Trophoblast cell (in vitro differentiated cells and primary cell): ENCODE measurements around the gene POPDC2.

ENCODE experiments used
- DNase-seq, 2 donors: peaks; one replicate each; pipeline ENCODE4 v3.0.0-alpha.2; 2016
- H2AFZ ChIP-seq: 2 replicates; pipeline ENCODE4 v1.6.1; 2013; ENCODE audit warnings: low read length, moderate library complexity, mild to moderate bottlenecking; ENCODE audit not compliant: insufficient read depth, poor library complexity
- H2AK5ac ChIP-seq: 2 replicates; pipeline ENCODE4 v1.6.1; 2013; ENCODE audit warnings: mild to moderate bottlenecking, low read length
- H2BK120ac ChIP-seq: 2 replicates; pipeline ENCODE4 v1.6.1; 2013; ENCODE audit warnings: low read length, mild to moderate bottlenecking, moderate library complexity; ENCODE audit not compliant: insufficient read depth, poor library complexity
- H2BK12ac ChIP-seq: 2 replicates; pipeline ENCODE4 v1.6.1; 2013; ENCODE audit warnings: mild to moderate bottlenecking, low read length, moderate library complexity
- H2BK5ac ChIP-seq: 2 replicates; pipeline ENCODE4 v1.6.1; 2013; ENCODE audit warnings: low read length, low read depth, moderate library complexity, mild to moderate bottlenecking; ENCODE audit not compliant: poor library complexity
- H3K14ac ChIP-seq: 2 replicates; pipeline ENCODE4 v1.6.1; 2013; ENCODE audit warnings: mild to moderate bottlenecking, low read length
- H3K18ac ChIP-seq: 2 replicates; pipeline ENCODE4 v1.6.1; 2013; ENCODE audit warnings: mild to moderate bottlenecking, low read length
- H3K23ac ChIP-seq: 2 replicates; pipeline ENCODE4 v1.6.1; 2013; ENCODE audit warnings: low read length
- H3K27ac ChIP-seq: 2 replicates; pipeline ENCODE4 v1.5.1; 2013; ENCODE audit warnings: low read depth, mild to moderate bottlenecking, inconsistent platforms, low read length, moderate library complexity
- H3K27me3 ChIP-seq: 2 replicates; pipeline ENCODE4 v1.6.1; 2013; ENCODE audit warnings: inconsistent platforms, mild to moderate bottlenecking, low read length, moderate library complexity; ENCODE audit not compliant: insufficient read depth
- H3K36me3 ChIP-seq, 2 experiments: 1 replicate in 1 of 2; 2 replicates in 1 of 2; pipeline ENCODE4 v1.6.1; 2013; ENCODE audit warnings: low read length in 2 of 2, mild to moderate bottlenecking in 2 of 2, moderate library complexity in 1 of 2; ENCODE audit not compliant: insufficient read depth in 2 of 2, control insufficient read depth in 1 of 2
- H3K4ac ChIP-seq: 2 replicates; pipeline ENCODE4 v1.6.1; 2013; ENCODE audit warnings: low read depth, mild to moderate bottlenecking, low read length, moderate library complexity
- H3K4me1 ChIP-seq, 2 experiments: 1 replicate in 1 of 2; 2 replicates in 1 of 2; pipeline ENCODE4 v1.6.1; 2013; ENCODE audit warnings: low read length in 2 of 2, mild to moderate bottlenecking in 2 of 2, moderate library complexity in 1 of 2; ENCODE audit not compliant: insufficient read depth in 2 of 2, control insufficient read depth in 1 of 2
- H3K4me2 ChIP-seq: 2 replicates; pipeline ENCODE4 v1.6.1; 2013; ENCODE audit warnings: inconsistent platforms, mild to moderate bottlenecking, low read length, moderate library complexity
- H3K4me3 ChIP-seq: 2 replicates; pipeline ENCODE4 v1.5.1; 2013; ENCODE audit warnings: mild to moderate bottlenecking, low read depth, low read length, inconsistent platforms
- H3K79me1 ChIP-seq: one replicate; pipeline ENCODE4 v1.6.1; 2013; ENCODE audit warnings: low read length
- H3K79me2 ChIP-seq: 2 replicates; pipeline ENCODE4 v1.6.1; 2013; ENCODE audit warnings: low read length, mild to moderate bottlenecking; ENCODE audit not compliant: control insufficient read depth, insufficient read depth, poor library complexity
- H3K9ac ChIP-seq: 2 replicates; pipeline ENCODE4 v1.6.1; 2013; ENCODE audit warnings: mild to moderate bottlenecking, low read length
- H3K9me3 ChIP-seq: 2 replicates; pipeline ENCODE4 v1.6.1; 2013; ENCODE audit warnings: low read depth, mild to moderate bottlenecking, control low read depth, inconsistent platforms, low read length; ENCODE audit not compliant: insufficient read depth
- H4K12ac ChIP-seq: 2 replicates; pipeline ENCODE4 v1.6.1; 2013; ENCODE audit warnings: low read depth, mild to moderate bottlenecking, low read length, moderate library complexity
- H4K8ac ChIP-seq: 2 replicates; pipeline ENCODE4 v1.6.1; 2013; ENCODE audit warnings: low read depth, mild to moderate bottlenecking, low read length, moderate library complexity
- H4K91ac ChIP-seq: one replicate; pipeline ENCODE4 v1.6.1; 2013; ENCODE audit warnings: low read depth, mild to moderate bottlenecking, low read length, moderate library complexity
- WGBS: extraction: QIAGEN DNeasy Blood & Tissue Kit; methylation state at CpG from one replicate; pipeline ENCODE4 v1.1.7; 2013; ENCODE audit warnings: missing lambda C conversion rate; ENCODE audit not compliant: insufficient read length, insufficient coverage; ENCODE audit errors: extremely low coverage; 5-methylcytosine and 5-hydroxymethylcytosine counted together

Gene POPDC2

DNA sequence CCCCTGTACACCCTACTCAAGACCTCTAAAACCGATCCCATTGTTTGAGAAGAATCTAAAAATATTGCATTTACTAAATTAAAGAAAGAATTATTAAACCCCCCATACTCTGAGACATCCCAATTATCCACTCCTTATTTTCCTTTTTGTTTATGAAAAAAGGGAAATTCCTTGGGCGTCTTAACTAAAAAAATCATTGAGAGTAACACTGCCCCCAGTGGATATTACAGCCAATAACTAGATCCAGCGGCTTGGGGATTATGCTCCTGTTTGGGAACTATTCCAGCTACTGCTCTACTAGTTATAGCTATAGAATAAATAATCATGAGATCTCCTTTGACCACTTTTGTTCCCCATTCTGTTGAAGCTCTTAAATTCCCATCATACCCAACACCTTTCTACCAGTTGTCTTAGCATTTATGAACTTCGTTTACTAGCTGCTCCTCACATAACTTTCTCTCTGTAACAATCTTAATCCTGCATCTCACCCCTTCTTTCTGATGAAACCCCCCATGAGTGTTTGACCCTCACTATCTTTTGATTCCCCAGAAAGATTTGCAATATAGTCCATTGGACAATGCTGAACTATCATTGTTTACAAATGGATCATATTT is 29.8 kb upstream of the POPDC2 start:
- H2AFZ ChIP-seq, result no peak overlapping the region
- H4K12ac ChIP-seq, result no peak overlapping the region
- H3K27ac ChIP-seq, result no peak overlapping the region
- H3K18ac ChIP-seq, result no peak overlapping the region
- H3K4me3 ChIP-seq, result no peak overlapping the region
- no peaks in the 10 kb centered on the region for H3K79me1 ChIP-seq
- no peaks in the 10 kb centered on the region for H3K79me2 ChIP-seq
- H3K27me3 ChIP-seq, result no peaks in the 10 kb centered on the region
- peaks cover 2% of the 10 kb centered on the region for H3K9me3 ChIP-seq
- H4K91ac ChIP-seq, result no peak overlapping the region
- no CpG with 5 or more reads among the region's 4 CpGs for WGBS
- no peak overlapping the region for H2BK12ac ChIP-seq
- H3K4me1 ChIP-seq, result no peaks in the 10 kb centered on the region
- H3K14ac ChIP-seq, result no peak overlapping the region
- H4K8ac ChIP-seq, result no peak overlapping the region
- no peak overlapping the region for H2AK5ac ChIP-seq
- no peaks in the 10 kb centered on the region for H3K36me3 ChIP-seq
- H3K4ac ChIP-seq, result no peak overlapping the region
- no peak overlapping the region for H3K23ac ChIP-seq
- peak; percentile 6 to 62 for DNase-seq
- no peak overlapping the region for H3K9ac ChIP-seq
- no peak overlapping the region for H2BK120ac ChIP-seq
- H3K4me2 ChIP-seq, result no peak overlapping the region
- H2BK5ac ChIP-seq, result no peak overlapping the region

DNA sequence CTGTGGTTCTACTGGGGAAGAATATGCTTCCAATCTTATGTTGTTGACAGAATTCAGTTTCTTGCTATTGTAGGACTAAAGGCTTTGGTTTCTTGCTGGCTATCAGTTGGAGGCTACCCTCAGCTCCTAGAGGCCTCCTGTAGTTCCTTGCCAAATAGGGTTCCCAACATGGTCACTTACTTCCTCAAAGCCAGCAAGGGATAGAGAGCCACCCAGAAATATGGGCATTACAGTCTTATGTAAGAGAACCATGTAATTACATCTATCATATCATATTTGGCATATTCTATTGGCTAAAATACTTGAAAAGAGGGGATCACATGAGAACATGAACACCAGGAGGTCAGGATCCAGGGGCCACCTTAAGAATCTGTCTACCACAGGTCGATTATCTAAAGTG is 23.0 kb upstream of the POPDC2 start:
- Histone ChIP-seq H3K9ac (no peak overlapping the region), H3K4me3 (no peak overlapping the region), H3K9me3 (peaks cover 2% of the 10 kb centered on the region), H4K12ac (no peak overlapping the region), H3K23ac (no peak overlapping the region), H4K8ac (no peak overlapping the region), H2BK12ac (no peak overlapping the region), H2AFZ (no peak overlapping the region), H3K18ac (no peak overlapping the region), H3K4me2 (no peak overlapping the region), H3K14ac (no peak overlapping the region), H3K79me1 (peaks cover 4% of the 10 kb centered on the region), H3K4ac (no peak overlapping the region), H2BK120ac (no peak overlapping the region), H3K27me3 (no peaks in the 10 kb centered on the region), H3K36me3 (no peaks in the 10 kb centered on the region), H3K27ac (no peak overlapping the region), H2AK5ac (no peak overlapping the region), H3K4me1 (peaks cover 2 to 4% of the 10 kb centered on the region in 2 experiments), H4K91ac (no peak overlapping the region), H2BK5ac (no peak overlapping the region), H3K79me2 (no peaks in the 10 kb centered on the region)
- DNase-seq, result no peak
- no CpG with 5 or more reads among the region's 1 CpG for WGBS

DNA sequence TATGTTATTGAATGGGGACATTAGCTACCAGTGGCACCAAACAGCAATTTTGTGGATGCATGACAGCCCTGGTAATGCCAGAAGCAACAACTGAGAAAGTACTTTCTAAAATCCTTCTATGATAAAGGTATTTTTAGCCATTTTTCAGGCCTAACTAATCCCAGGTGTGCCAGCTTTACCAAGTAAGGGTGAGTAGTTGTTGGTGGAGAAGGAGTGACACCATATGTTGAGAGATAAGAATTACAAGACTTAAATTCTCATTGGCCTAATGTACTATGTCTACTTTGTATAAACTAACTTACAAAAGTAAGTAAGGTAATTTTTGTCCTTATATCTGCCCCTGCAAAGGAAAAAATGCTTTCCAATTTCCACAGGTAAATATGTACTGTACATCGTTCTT is 20.9 kb upstream of the POPDC2 start:
- Histone ChIP-seq H3K23ac (no peak overlapping the region), H2BK12ac (no peak overlapping the region), H4K12ac (no peak overlapping the region)

DNA sequence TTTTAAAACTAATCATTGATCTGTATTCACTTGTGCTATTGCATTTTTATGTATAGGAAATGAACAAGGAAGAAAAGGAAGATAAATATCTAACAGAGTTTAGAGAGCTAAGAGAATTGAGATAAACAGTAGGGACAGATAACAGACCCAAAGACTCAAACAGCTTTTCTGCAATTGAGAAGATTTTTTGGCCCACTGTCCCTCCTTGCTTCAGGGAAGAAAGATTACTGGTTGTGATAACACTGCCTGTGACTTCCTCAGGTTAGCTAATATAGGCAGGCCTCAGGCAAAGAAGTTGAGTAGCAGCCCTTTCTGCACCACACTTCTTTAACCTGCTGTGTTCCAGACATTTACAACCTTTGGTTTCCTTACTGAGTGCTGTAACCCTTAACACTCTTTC is 19.5 kb upstream of the POPDC2 start:
- no peak overlapping the region for H2BK5ac ChIP-seq
- H3K79me2 ChIP-seq, result peaks cover 4% of the 10 kb centered on the region
- no peak overlapping the region for H3K4me3 ChIP-seq
- H3K4me2 ChIP-seq, result no peak overlapping the region
- H3K27ac ChIP-seq, result peak overlapping the region; percentile 83
- H3K36me3 ChIP-seq, result no peaks in the 10 kb centered on the region
- no peak overlapping the region for H3K9ac ChIP-seq
- no peak overlapping the region for H2AK5ac ChIP-seq
- H3K79me1 ChIP-seq, result peaks cover 10% of the 10 kb centered on the region
- no peak overlapping the region for H2BK120ac ChIP-seq
- H3K4me1 ChIP-seq, result peaks cover 2 to 6% of the 10 kb centered on the region in 2 experiments
- no peak overlapping the region for H2BK12ac ChIP-seq
- peak; percentile 9 to 67 for DNase-seq
- H4K12ac ChIP-seq, result no peak overlapping the region
- H3K18ac ChIP-seq, result no peak overlapping the region
- no peak overlapping the region for H2AFZ ChIP-seq
- H3K14ac ChIP-seq, result no peak overlapping the region
- H4K8ac ChIP-seq, result no peak overlapping the region
- H3K9me3 ChIP-seq, result no peaks in the 10 kb centered on the region
- no peak overlapping the region for H4K91ac ChIP-seq
- no peak overlapping the region for H3K4ac ChIP-seq
- H3K23ac ChIP-seq, result no peak overlapping the region
- H3K27me3 ChIP-seq, result no peaks in the 10 kb centered on the region

More for the DNA sequence above, 20.9 kb upstream of the POPDC2 start:
- Histone ChIP-seq H2AFZ (no peak overlapping the region), H3K18ac (no peak overlapping the region), H3K27ac (no peak overlapping the region), H4K91ac (no peak overlapping the region), H3K14ac (no peak overlapping the region), H3K9ac (no peak overlapping the region), H2AK5ac (no peak overlapping the region), H3K36me3 (no peaks in the 10 kb centered on the region), H3K79me2 (peaks cover 4% of the 10 kb centered on the region), H3K4me3 (no peak overlapping the region), H2BK120ac (no peak overlapping the region), H3K9me3 (no peaks in the 10 kb centered on the region), H4K8ac (no peak overlapping the region), H3K79me1 (peaks cover 10% of the 10 kb centered on the region), H3K4me2 (no peak overlapping the region), H3K27me3 (no peaks in the 10 kb centered on the region), H3K4me1 (peaks cover 2 to 4% of the 10 kb centered on the region in 2 experiments), H3K4ac (no peak overlapping the region), H2BK5ac (no peak overlapping the region)
- no CpG with 5 or more reads among the region's 1 CpG for WGBS
- peak in 1 of 2 donors; percentile 56 for DNase-seq
